ENCODE measurements around the gene TRMT11.
A peak's percentile ranks its signal among the peaks of the same experiment; 100 is the strongest.
"Not testable (repeated sequence)": the region's sequence is repeated elsewhere in the genome, so short reads cannot be mapped to it uniquely, and the experiment has no call there.

TRMT11 gene

GRCh38 chr6:125956506-125957390, 29.6 kb upstream of the TRMT11 start, which contains the start of gene HINT3:
Gene HINT3, plus strand, starts transcription at chr6:125956770. Its CDS starts 208 bp downstream, at chr6:125956978.
- DNase-seq: peak; percentile 65 to 96 (median 90)

GRCh38 chr6:125957391-125957693, 29.0 kb upstream of the TRMT11 start:
- no peak for DNase-seq

- DNase-seq: peak in 4 of 14 donors; percentile 13 to 61 (median 25)
These were observed 28.5 kb upstream of the TRMT11 start for GRCh38 chr6:125957845-125958244.

DNA sequence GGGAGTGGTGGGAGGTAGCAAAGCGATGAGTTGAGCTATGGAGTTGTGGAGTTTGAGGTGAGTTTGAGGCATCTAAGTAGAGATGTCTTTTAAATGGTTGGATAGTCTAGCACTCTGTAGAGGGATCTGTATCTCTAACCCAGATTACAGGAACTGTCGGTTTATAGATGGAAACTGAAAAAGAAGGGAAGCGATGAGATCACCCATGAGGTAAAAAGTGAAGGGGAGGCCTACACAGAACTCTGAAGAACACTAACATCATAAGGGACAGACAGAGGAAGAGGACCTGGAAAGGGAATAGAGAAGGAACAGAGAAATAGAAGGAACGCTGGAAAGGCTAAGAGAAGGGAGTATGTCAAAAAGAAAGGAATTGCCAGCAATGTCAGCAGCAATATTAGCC, 27.3 kb upstream of the TRMT11 start:
- DNase-seq: no peak

DNA sequence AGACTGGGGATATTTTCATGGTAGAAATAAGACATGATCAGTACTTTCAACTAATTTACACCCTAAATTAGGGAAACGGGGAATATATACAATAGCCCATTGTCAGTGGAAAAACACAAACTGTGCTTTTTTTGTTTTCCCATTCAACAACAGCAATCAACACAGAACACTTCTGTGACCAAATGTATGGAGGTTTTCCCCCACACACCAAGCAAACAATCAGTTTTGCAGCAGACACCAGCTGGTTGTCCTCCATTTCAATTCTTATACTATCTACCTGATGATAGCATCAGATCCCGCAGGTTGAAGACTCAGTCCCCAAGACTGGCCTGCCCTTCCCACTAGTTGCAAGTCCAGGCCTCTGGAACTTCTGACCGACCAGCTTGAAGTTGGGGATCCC, 25.2 kb upstream of the TRMT11 start:
- peak in 2 of 14 donors; percentile 21 to 39 for DNase-seq

DNA sequence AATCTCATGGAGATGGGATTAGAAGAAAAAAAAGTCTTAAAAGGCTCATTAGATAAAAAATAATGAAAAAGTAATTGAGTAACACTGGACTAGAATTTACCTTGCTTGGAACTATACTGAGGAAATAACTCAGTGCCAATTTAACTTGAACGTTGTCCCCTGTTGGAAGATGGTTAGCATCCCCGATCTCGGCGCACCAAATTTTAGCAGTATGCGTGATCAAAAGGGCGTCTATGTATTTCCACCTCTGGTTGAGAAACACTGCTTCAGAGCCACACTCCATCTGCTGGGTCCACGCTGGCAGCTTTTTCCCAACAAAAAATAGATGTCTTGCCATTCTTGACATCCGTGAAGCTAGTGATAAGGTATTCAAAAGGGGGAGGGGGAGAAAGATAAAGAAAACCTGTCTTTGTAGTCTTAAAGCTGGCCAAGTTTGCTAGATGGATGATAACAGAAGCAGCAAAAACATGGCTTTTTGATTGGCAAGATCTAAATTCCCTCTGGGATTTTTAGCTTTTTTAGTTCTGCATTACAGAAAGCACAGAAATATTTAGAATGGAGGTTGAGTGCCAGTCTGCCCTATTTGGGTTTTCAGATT, 23.3 kb upstream of the TRMT11 start:
- DNase-seq: no peak

DNA sequence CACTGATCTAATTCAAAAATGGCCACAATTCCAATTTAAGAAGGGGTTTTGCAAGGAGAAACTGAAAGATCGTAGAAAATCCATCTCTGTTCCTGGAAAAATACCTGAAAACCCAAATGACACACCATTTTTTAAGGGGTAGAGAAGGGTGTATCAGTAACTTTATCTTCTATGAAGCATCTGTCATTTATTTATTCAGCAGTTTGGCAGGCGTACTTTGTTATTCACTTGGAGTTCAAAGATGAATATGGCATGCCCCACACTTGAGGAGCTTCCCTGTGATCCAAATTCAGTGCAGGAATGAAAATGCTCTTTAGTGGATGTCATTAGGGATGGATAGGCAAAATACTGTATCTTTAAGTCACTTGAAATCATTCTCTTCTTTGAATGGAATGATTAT, 22.5 kb upstream of the TRMT11 start:
- DNase-seq: no peak

- no peak for DNase-seq
These were observed 19.8 kb upstream of the TRMT11 start for GRCh38 chr6:125966569-125966968.

DNA sequence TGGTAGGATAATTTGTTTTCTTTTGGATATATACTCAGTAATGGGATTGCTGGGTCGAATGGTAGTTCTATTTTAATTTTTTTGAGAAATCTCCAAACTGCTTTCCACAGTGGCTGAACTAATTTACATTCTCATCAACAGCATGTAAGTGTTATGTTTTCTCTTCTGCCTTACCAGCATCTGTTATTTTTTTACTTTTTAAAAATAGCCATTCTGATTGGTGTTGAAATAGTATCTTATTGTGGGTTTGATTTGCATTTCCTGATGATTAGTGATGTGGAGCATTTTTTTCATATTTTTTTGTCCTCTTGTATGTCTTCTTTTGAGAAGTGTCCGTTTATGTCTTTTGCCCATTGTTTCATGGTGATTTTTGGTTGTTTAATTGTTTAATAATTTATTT, 17.8 kb upstream of the TRMT11 start:
- DNase-seq: no peak

- no peak for DNase-seq
These were observed 15.6 kb upstream of the TRMT11 start for GRCh38 chr6:125970760-125971159.

GRCh38 chr6:125972478-125972877, 13.9 kb upstream of the TRMT11 start:
- not testable (repeated sequence) for DNase-seq

- peak in 1 of 14 donors; percentile 46 for DNase-seq
These were observed 12.0 kb upstream of the TRMT11 start for GRCh38 chr6:125974214-125974866.

- DNase-seq: no peak
These were observed 7.2 kb upstream of the TRMT11 start for GRCh38 chr6:125979101-125979500.

- no peak for DNase-seq
These were observed 4.7 kb upstream of the TRMT11 start for GRCh38 chr6:125981571-125982185.

DNA sequence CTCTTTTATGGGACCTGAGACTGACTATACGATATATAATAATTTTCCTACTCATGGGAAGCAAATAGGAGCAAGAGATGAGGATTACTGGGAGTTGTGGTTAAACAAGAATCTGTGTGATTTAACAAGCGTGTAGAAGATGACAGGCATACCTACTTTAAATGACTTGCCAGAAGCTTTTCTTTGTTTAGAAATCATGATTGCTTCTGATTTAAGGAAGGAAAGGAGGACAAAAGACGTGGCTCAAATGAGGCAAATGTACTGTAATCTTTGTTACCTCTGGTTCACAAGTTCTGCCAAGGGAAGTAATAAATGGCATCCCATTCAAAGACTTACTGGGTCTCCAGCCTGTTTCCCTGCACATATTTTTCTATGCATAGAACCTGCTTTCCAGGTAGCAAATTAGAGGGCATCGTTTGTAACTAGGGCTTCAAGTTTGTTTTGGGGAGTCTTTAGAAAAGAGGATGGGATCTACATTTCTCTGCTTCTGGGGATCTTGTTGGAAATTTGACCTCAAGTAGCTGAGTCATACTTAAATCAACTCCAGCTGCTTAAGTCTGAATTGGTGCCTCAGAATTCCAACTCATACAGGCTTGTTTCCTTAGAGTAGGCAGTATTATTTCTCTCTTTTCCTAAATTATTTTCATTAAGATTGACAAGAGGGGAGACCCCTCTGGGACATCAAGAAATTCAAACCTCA, 2.9 kb upstream of the TRMT11 start:
- DNase-seq: no peak

DNA sequence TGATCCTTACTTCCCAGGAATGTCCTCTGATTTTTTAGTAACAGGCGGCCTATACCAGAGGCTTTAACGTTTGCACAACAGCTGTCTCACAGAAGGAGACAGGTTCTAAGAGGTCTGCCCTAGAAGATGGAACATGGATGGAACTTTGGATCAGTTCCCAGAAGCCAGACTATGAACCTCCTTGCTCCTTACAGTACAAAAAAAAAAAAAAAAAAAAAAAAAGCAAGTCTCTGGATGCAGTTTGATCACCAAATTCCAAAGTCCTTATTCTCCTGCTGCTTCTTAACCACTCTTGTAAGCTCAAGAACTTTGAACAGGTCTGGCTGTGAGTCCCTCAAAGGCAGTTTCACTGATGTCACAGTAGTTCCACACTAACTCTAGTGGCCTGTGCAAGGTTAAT, 2.0 kb upstream of the TRMT11 start:
- no peak for DNase-seq

DNA sequence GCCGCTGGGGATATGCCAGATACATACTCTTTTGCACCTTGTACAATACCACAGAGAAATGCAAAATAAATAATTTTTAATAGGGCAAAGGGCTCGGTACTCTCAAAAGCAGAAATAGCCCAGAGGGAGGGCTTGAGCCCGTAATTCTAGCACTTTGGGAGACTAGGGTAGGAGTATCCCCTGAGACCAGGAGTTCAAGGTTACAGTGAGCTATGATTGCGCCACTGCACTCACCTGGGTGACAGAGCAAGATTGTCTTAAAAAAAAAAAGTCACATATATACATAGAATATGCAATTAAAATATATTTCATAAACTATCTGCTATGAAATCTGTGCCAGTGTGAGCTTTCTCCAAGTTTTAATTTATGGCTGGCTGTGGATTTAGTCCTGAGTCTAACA, 818 bp upstream of the TRMT11 start:
- no peak for DNase-seq

- no peak for DNase-seq
These were observed 400 bp upstream of the TRMT11 start for GRCh38 chr6:125985979-125986300.

- peak in 1 of 14 donors; percentile 69 for DNase-seq
These were observed 782 bp downstream of the TRMT11 start for GRCh38 chr6:125987026-125987617.

DNA sequence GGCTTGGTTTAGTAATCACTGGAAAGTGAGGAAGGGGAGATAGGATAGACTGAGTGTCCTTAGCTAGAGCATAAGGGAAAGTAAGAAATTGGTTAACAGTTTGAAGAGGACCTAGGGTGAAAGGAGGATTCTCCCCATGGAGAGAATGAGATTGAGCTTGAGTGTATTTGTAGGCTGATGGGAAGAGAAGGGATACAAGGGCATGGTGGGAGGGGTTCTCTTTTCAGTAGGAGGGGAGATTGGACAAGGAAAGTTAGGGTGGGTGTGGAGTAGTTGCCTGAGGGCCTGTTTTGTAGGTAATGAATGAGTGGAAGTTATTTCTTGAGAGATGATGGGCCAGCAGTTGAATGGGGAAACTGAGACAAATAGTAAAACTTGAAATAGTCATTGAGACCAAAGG, 1.9 kb downstream of the TRMT11 start:
- DNase-seq: no peak

DNA sequence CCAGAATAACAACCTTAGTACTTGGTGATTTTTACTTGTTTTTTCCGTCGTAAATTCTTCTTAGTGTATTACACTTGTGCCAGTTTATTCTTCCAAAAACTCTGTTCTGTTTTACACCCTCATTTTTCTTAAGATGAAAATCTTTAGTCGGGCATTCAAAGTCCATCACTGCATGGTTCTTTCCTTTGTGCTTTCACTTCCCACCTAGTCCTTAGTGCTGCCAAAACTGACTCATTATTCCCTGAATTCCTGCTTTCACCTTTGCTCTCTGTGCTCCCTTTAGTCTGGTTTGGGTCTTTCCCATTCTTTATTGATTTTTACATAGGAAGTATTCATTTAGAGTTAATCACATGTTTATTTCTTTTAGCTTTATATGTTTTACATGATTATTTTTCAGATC, 3.3 kb downstream of the TRMT11 start:
- DNase-seq: no peak

- no peak for DNase-seq
These were observed 5.3 kb downstream of the TRMT11 start for GRCh38 chr6:125991653-125992052.
